GM19438 (cell line): ENCODE measurements around the gene PCDH9.

ENCODE experiments used
- ATAC-seq: cut with Tn5 transposase; IDR thresholded peaks from one replicate; pipeline ENCODE4 v1.9.1; 2021; ENCODE audit warnings: low read depth; ENCODE audit not compliant: unreplicated experiment

Gene PCDH9

DNA sequence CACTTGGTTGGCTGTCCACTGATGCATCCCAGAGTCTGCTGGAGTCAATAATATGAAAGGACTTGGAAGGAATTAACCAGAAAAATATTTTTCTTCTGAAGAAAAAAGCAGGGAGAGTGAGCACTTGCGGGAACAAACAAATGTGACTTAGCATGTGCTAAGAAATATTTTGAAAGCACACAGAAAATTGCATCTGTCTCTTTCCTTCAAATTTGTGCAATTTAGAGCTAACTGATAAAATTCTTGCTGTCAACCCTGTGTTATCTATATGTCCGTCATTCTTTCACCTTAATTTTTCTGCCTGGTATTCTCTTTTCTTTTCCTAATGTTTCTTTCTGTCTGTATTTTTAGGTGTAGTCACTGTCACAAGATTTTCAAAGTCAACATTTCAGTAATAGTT is 852.6 kb downstream of the PCDH9 start:
- ATAC-seq = no peak

DNA sequence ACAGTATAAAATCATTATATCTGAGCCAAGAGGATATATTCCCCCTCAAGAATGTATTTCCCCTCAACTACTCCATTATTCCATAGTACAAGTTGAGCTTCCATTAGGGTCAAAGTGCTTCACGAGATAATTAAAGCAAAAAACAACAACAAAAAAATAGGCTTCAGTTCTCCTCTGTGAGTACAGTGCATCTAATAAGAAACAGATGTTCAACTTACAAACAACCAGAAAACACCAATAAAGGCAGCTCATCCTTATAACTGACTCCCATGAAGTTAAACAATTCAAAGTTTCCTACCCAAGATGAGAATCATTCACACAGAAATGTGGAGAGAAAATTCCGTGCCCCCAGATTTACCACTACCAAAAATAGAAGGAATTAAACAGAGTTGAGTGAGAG is 854.4 kb downstream of the PCDH9 start:
- no peak for ATAC-seq

DNA sequence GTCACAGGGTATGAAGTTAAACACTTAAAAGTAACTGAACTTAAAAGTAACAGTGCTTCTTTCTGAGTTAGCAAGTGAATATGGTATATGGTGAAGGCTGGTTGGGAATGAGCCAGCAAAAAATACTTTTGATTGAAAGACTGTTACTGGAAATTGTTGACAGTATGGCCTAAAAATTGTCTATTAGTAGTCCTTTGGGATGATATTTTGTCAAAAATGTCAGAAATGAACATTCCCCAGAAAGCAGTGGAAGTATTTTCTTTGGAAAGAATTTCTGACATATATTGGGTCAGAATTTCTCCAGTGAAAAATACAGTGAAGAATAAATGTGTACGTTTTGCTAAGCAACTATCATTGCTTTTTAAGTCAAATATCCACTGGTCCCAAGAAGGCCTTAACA is 860.5 kb downstream of the PCDH9 start:
- no peak for ATAC-seq

DNA sequence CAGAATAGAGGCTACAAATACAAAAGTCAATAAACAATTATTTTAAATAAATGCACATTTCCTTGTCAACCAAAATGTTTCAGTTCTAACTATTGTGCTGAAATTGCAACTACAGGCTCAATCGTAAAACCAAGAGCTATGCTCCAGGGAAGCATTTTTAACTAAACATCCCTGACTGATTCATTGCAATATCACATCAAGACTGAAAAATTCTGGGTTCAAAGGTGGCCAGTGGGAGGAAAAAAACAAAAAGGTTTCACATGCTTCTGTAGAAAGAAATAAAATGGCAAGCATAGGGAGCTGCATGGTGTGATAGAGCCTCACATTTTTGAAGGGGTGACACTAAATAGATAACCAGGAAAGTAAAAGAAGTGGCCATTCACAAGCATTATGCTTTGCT is 862.8 kb downstream of the PCDH9 start:
- no peak for ATAC-seq

DNA sequence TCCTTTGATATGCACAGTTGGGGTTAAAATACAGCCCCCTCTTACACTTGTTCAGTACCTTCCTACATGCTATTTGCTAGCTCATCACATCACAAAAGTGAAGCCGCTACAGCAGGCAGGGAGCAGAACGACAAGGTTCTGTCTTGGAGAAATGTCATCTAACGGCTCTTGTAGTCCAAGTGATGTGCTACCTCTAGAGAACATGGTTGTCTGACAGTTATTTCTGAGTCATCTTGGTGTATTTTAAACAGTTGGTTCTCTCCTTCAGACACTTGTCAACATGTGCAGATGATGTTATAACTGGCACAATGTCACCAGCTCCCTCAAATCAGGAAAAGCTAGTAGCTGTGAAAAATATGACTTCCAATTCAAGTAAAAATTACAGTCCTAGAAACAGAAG is 865.0 kb downstream of the PCDH9 start:
- ATAC-seq = no peak

DNA sequence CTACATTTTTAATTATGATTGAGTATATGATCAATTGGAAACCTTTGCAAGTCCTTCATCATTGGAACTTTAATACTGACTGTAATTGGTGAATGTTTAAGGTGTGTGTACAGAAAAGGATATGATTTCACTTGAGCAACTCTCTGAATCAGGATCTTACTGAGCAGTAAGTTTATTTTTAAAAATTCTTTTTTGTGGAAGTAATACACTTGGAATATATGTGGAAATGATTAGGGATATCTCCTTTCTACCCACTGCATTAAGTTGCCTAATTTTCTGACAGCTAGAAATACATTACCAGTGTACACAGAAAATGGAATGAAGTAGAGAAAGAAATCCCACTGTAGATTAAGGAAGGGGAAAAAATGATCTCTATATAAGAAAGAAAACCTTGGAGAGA is 865.8 kb downstream of the PCDH9 start:
- no peak for ATAC-seq

DNA sequence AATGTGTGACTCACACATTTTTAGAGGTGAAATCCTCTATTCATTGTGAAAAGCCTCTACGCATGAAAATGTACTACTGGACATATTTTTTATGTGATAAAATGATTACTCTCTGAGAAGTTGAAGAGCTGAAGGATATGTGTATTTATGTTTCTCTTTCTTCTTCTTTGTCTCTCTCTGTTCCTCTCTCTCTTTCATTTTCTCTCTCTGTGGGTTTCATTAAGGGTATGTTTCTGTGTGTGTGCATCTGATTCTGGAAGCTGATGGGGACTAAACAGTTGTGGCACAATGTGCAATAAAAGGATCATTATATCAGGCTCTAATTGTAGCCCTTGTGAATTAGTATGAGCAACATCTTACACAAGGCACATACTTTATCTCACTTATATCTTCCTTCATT is 867.7 kb downstream of the PCDH9 start:
- peak; percentile 46 for ATAC-seq

DNA sequence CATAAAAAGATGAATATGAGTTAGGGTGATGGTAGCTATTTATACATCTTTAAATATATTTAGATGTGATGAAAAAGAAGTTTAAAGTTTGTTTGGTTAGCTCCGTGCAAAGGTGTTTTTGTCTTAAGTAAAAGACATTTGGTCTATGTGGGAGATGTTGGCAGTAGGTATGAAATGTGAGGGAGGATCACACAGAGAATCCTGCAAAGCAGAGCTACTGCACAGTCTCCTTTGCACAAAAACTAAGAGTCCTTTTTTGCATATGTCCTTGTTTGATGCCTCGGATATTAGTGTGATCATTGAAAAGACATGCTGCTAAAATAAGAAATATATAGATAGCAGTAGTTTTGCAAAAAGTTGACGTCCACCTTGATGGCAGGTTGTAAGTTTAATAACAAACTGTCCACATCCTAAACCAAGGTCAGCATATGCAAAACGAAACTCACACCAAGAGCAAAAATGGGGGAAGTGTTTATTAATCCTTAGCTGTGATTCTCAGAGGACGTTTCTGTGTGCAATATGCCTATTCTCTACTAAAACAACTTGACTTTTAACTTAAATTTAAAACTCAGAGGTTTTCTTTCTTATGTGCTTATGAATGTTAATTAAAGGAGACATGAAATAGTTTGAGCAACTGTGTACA is 870.1 kb downstream of the PCDH9 start:
- no peak for ATAC-seq

DNA sequence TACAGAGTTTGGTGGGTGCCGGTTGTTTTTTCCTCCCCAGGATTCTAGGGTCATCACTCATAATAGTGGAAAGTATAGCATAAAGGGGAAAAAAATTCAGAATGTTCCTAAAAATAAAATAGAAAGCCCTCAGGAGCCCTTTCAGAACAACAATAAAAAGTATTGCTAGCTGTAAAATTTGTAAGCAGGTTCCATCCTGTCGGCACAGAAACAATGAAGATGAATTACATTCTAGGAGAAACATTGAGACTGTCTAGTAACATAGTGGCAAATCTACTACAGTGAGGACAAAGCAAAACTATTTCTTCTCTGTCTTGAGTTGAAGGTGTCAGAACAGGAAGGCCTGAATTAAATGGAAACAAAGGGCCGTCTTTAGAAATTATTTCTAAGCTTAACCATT is 870.7 kb downstream of the PCDH9 start:
- no peak for ATAC-seq

DNA sequence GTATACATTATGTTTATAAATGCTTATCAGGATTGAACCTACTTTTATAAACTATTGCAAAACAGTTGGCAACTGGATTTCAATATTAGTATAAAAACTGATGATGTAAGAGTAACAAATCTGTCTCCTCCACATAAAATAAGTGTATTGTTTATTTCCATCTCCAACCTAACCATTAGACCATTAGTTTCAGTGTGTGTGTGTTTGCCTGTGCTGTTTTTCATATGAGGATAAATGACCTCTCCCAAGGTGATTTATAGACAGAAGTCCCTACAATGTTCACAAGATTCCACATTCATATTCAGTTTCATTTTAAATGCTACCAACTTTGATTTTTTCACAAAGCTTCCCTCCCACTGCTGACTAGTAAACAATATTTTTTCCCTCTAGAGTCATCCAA is 871.6 kb downstream of the PCDH9 start:
- ATAC-seq = no peak

DNA sequence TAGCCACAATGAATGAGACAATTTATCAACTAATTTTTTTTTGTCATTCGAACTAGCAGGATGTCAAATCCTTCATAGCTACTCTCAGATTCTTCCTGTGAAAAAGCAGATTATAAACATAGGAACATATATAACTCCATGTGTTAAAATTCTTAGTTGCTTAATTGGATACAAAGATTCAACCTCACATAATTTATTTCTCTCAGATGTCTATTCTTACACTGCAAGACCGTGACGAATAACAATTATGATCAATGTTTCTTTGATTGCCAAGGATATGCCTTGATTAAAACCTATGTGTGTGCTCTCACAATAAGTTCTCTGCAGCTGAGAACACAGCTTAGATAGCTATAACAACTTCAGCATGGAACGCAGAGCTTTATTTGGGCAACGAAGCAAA is 872.7 kb downstream of the PCDH9 start:
- no peak for ATAC-seq

DNA sequence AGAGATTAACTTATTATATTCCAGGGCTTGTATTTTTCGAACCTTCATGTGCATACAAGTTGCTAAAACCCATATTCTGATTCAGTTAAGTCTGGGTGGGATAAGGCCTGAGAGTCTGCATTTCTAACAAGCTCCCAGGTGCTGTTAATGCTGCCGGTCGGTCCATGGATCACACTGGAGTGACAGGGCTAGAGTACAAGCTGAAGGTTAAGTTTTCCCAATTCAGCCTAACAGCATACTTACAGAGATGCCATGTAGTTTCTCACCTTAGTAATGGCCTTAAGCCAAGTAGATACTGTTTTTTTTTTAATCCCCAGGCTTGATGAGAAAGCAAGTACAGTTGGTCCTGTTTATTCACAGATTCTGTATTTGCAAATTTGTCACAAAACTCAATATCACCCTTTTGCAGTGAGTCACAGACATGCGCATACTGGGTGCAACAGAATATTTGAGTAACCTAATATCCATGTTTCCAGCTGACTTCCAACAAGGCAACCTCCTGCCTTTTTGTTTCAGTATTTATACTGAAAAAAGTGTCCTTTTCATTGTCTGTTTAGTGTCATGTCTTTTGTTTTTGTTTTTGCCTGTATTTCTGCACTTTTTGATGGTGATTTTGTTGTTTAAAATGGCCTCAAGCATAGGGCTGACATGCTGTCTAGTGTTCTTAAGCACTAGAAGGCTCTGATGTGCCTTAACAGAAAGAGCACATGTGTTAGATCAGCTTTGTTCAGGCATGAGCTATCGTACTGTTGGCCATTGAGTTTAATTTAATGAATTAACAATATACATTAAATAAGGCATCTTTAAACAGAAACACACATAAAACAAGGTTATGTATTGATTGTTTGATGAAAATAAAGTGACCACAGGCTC is 875.0 kb downstream of the PCDH9 start:
- ATAC-seq = no peak

DNA sequence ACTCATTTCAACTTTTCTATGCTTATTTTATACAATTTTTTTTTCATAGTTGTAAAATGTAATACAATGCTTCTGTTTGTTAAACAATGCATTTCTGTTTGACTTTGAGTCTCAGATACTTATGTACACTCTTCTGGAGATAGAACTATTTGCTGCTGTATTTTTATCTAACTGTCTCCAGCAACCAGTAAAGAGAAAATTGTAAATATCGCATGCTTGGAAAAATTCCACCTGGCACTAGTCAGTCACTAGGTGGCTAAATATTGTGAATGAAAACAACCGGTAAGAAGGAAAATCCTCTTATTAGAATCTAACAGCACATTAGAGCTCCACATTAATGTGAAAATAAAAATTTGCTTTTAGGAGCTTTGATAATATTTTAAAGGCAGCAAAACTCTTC is 876.5 kb downstream of the PCDH9 start:
- no peak for ATAC-seq

DNA sequence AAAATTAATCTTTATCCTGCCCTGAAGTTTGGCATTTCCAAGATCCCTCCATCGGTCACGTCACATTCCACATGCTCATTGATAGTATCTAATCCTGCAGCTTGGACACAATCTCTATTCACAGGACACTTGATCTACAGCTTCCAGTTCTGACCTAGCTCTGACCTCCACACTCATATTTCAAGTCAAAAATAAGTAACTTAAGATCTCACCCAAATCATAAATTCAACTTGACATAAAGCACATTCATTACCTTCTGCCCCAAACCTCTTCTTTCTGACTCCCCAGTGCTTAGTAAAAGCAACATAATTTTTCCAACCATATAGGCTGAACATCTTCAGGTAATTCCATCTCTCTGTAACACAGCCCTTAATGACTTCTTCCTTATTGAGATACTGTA is 880.2 kb downstream of the PCDH9 start:
- ATAC-seq = no peak

DNA sequence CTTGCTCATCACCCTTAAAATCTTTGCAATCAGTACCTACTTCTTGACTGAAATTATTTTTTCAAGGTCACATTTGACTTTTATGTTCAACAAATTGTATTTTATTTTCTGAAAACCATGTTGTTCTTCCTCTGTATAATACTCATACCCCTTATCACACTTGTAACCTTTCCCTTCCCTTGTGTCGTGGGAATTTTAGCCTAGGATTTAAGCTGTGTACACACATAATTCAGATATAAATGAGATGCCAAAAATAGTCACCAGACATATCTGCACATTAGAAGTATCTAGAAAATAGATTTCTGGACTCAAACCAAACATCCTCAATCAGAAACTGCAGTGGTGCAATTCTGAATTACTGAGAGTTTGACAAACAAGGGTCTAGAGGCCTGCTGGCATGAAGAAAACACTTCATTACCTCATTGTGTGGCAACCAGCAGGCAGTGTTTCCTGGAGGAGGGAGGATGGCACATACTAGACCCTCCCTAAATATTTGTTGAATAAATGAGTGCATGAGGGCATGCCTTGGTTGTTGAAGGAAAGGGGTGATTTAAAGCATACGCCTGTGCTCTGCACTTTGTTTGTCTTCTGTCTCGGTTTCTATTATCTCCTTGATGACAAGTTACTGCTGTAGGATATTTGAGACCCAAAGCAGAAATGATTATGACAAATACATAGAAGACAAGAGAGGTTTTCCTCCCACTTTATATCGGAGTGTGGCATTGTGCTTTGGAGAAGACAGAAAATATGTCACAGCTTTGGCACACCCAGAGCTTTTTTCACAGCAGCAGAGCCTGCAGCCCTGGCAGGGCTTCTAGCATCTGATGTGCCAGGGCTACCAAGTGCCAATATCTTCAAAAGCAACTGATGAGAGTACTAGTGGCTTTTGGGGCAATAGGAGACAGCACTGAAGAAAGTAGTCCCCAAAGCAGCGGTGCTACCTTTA is 881.1 kb downstream of the PCDH9 start:
- ATAC-seq = no peak

DNA sequence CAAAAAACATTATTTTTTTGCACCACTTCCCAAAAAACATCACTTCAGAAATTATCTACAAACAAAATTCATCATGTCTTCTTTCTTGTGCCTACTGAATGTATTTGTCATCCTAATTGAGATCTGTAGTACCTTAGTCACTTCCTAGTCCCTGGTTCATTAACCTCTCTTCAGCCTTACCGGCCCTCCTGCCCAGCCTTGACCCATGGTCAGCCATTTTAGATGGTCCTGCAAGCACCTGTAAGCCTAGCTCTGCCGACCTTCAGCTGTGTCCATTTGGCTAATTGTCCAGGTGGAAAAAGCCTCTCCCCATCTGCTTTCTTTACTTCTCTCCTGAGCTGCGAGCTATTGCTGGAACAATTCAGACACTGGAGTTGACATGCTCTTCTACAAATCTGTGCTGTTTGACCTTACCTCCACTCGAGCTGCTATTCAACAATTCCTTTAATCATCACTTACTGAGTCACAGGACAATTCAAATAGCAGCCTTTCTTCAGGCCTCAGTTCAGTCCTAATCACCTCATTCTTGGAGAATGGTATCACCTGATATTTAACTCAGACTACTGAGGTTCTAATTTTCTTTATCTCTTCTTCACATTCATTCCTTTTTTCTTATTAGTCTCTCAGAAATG is 882.5 kb downstream of the PCDH9 start:
- no peak for ATAC-seq

DNA sequence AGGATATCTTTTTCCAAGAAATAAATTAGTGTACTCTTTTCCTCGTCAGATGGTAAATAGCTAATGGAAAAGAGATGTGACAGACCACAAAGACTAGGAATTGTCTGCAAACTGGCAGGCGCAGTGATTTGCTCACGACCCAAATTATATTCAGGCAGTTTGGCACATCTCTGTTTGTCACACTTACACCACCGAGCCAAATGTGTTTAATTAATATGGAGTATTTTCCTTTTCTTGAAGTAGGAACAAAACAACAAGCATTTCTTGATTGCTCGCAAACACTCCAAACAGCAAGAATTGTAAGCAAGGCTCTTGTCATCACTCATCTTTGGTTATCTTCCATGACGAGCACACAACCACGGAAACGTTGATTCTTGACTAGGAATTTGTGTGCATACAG is 884.2 kb downstream of the PCDH9 start:
- no peak for ATAC-seq

DNA sequence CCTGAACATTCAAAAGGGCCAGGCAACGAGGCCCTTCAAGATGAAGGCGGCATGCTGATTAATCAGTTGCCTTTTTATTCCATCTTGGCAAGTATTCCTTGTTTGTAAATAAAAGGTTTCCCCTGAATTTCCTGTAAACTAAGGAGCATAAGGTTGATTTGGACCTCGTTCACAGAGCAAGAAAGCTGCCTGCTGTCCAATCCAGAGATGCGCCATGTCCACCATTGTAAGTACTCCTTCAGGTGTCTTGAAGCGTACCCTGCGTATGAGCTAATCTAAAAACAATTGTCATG is 884.7 kb downstream of the PCDH9 start:
- no peak for ATAC-seq

DNA sequence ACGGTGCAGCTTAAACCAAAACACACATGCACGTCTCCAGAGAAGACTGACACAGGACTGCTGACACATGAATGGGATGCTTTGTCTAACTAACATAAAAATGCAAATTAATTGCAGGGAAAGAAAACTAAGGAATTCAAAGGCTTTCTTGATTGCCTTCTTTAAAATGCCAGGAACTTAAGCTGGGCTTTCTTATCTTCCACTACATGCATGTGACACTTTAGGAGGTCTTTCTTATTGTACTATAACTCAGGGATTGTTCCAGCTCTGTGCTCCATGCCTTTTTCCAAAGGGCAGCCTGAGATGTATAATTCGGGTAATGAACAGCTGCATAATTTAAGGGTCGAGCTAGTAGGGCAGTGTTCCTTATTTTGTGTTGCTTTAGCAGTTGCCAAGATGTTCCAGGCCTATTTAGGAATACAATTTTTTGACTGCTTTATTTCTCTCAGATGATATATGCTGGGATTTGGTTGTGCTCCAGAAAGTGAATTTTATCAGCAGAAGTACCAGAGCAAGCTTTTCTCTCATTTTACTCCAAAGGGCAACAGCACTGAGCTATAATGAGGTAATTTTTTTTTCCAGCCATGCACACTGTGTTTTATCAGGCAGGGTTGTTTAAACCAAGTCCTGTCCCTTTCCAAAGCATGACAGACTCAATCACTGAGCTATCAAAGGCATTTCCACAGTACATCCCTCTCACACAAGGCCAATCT is 885.2 kb downstream of the PCDH9 start:
- no peak for ATAC-seq

DNA sequence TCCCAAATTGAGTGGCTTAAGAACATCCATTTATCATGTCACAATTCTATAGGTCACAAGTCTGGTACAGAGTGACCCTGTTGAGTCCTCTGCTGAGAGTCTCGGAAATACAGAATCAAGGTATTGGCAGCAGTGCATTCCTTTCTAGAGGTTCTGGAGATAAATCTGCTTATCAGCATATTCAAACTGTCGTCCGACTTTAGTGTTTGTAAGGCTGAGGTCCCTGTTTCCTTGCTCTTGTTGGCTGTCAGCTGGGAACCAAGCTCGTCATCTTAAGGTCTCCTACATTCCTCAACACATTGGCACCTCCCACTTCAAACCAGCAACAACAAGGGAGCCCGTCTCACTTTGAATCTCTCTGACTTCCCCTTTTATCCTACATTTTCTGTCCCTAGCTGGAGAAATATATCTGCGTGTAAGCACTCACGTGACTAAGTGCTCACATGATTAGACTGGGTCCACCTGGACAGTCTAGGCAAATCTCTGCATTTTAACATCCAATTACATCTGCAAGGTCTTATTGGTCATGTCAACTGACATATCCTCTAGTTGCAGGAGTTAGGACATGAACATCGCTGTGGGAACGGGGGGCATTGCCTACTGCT is 886.8 kb downstream of the PCDH9 start:
- no peak for ATAC-seq
